OCI-LY1 (cell line): ENCODE data around the gene VPS16.

ENCODE experiments used
- H2AFZ ChIP-seq: fragments of 200-600 bp; sonication (generic), shearing (Covaris generic); 2 replicates; pipeline ENCODE4 v1.6.0; 2014; ENCODE audit warnings: antibody characterized with exemption, mild to moderate bottlenecking, low read length
- H3F3A ChIP-seq: fragments of 200-600 bp; sonication (generic), shearing (Covaris generic); 2 replicates; pipeline ENCODE4 v1.6.0; 2014; ENCODE audit warnings: mild to moderate bottlenecking, antibody characterized with exemption, low read length, moderate library complexity; ENCODE audit not compliant: insufficient read depth
- H3K27ac ChIP-seq: fragments of 200-600 bp; sonication (generic); 2 replicates; pipeline ENCODE4 v1.5.1; 2014; ENCODE audit warnings: low read length, mixed run types, mild to moderate bottlenecking, low read depth; ENCODE audit not compliant: poor library complexity, severe bottlenecking
- H3K27me3 ChIP-seq: fragments of 200-600 bp; sonication (generic); 2 replicates; pipeline ENCODE4 v1.6.0; 2014; ENCODE audit warnings: antibody characterized with exemption, mild to moderate bottlenecking, low read length, moderate library complexity; ENCODE audit not compliant: insufficient read depth
- H3K36me3 ChIP-seq: fragments of 200-600 bp; sonication (generic); 2 replicates; pipeline ENCODE4 v1.6.1; 2014; ENCODE audit warnings: mild to moderate bottlenecking, antibody characterized with exemption, low read length, moderate library complexity, mixed read lengths; ENCODE audit not compliant: insufficient read depth
- H3K4me1 ChIP-seq: fragments of 200-600 bp; sonication (generic); 2 replicates; pipeline ENCODE4 v1.5.1; 2014; ENCODE audit warnings: mild to moderate bottlenecking, low read length, moderate library complexity; ENCODE audit not compliant: insufficient read depth, severe bottlenecking
- H3K4me2 ChIP-seq: fragments of 200-600 bp; sonication (generic), shearing (Covaris generic); 2 replicates; pipeline ENCODE4 v1.6.1; 2014; ENCODE audit warnings: low read length
- H3K4me3 ChIP-seq: fragments of 200-600 bp; sonication (generic); 2 replicates; pipeline ENCODE4 v1.5.1; 2014; ENCODE audit warnings: low read length, low read depth, mild to moderate bottlenecking, mixed read lengths; ENCODE audit not compliant: poor library complexity, severe bottlenecking
- H3K79me2 ChIP-seq: fragments of 200-600 bp; shearing (Covaris generic); 2 replicates; pipeline ENCODE4 v1.6.1; 2016; ENCODE audit warnings: mixed run types, low read length, mixed read lengths; ENCODE audit not compliant: insufficient read depth
- H3K9ac ChIP-seq: fragments of 200-600 bp; sonication (generic), shearing (Covaris generic); 2 replicates; pipeline ENCODE4 v1.6.1; 2014; ENCODE audit warnings: mild to moderate bottlenecking, low read length, mixed read lengths
- H3K9me2 ChIP-seq: fragments of 200-600 bp; sonication (generic), shearing (Covaris generic); 2 replicates; pipeline ENCODE4 v1.6.1; 2014; ENCODE audit warnings: low read depth, mild to moderate bottlenecking, low read length, mixed read lengths
- H3K9me3 ChIP-seq: fragments of 200-600 bp; shearing (Covaris generic); 2 replicates; pipeline ENCODE4 v1.6.1; 2014; ENCODE audit warnings: low read length, mixed read lengths
- H4K20me1 ChIP-seq: fragments of 200-600 bp; sonication (generic), shearing (Covaris generic); 2 replicates; pipeline ENCODE4 v1.6.0; 2016; ENCODE audit warnings: mild to moderate bottlenecking, low read length; ENCODE audit not compliant: insufficient read depth
- EZH2 ChIP-seq: fragments of 200-600 bp; sonication (generic), shearing (Covaris generic); IDR thresholded peaks from 2 replicates; pipeline ENCODE4 v1.8.0; 2017; ENCODE audit warnings: borderline replicate concordance, mixed run types, mild to moderate bottlenecking, antibody characterized with exemption, low read length, moderate library complexity, mixed read lengths
- TF ChIP-seq, protein P1 (sequence below): fragments of 200-600 bp; sonication (generic), shearing (Covaris generic); IDR thresholded peaks from 2 replicates; pipeline ENCODE4 v1.5.1; 2017; ENCODE audit warnings: mild to moderate bottlenecking, antibody characterized with exemption, low read length, moderate library complexity, mixed read lengths

VPS16 gene

DNA sequence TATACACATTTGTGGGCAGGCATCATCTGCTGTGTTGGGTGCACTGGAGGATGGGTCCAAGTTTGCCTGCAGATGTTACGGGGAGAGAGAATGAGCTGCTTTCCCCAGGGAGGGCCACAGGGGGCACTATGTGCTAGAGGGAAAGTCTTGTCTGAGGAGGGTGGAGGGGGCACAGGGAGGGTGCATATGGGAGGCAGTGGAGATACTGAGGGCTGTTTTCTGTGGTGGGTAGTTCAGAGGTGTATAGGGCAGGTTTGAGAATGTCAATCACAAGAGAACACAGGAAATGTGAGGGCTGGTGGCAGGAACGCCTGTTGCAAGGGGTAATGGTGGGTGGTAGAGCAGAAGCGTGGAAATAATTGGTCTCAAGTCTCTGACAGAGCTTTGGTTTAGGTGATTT is 25.1 kb downstream of the VPS16 start:
- no peak overlapping the region for H3K27ac ChIP-seq
- H3K4me3 ChIP-seq: no peak overlapping the region
- peaks cover 32% of the 10 kb centered on the region for H3K36me3 ChIP-seq
- no peaks in the 10 kb centered on the region for H3K9me2 ChIP-seq
- H3K27me3 ChIP-seq: no peaks in the 10 kb centered on the region
- peaks cover 7% of the 10 kb centered on the region for H3K4me1 ChIP-seq
- TF ChIP-seq, protein P1, sequence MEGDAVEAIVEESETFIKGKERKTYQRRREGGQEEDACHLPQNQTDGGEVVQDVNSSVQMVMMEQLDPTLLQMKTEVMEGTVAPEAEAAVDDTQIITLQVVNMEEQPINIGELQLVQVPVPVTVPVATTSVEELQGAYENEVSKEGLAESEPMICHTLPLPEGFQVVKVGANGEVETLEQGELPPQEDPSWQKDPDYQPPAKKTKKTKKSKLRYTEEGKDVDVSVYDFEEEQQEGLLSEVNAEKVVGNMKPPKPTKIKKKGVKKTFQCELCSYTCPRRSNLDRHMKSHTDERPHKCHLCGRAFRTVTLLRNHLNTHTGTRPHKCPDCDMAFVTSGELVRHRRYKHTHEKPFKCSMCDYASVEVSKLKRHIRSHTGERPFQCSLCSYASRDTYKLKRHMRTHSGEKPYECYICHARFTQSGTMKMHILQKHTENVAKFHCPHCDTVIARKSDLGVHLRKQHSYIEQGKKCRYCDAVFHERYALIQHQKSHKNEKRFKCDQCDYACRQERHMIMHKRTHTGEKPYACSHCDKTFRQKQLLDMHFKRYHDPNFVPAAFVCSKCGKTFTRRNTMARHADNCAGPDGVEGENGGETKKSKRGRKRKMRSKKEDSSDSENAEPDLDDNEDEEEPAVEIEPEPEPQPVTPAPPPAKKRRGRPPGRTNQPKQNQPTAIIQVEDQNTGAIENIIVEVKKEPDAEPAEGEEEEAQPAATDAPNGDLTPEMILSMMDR: peak; percentile 37
- TF ChIP-seq EZH2: no peak
- H3K79me2 ChIP-seq: no peaks in the 10 kb centered on the region
- no peak overlapping the region for H3K9ac ChIP-seq
- H4K20me1 ChIP-seq: no peaks in the 10 kb centered on the region
- no peak overlapping the region for H3K4me2 ChIP-seq
- H2AFZ ChIP-seq: no peak overlapping the region
- no peaks in the 10 kb centered on the region for H3F3A ChIP-seq
- H3K9me3 ChIP-seq: no peaks in the 10 kb centered on the region

DNA sequence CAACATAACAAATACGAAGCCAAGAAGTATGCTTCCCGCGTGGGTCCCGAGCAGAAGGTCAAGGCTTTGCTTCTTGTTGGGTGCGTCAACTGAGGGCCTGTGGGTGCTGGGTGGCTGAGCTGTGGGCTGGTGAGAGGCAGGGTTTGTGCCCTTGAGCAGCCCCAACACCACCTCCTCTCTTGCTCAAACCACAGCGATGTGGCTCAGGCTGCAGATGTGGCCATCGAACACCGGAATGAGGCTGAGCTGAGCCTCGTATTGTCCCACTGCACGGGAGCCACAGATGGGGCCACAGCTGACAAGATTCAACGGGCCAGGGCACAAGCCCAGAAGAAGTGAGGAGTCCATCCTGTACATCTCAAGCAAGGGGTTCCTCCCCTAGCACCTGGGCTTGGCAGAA is 25.7 kb downstream of the VPS16 start:
- no peak overlapping the region for H3K27ac ChIP-seq
- H2AFZ ChIP-seq: no peak overlapping the region
- no peaks in the 10 kb centered on the region for H3K9me2 ChIP-seq
- H3K36me3 ChIP-seq: peaks cover 26% of the 10 kb centered on the region
- TF ChIP-seq EZH2: no peak
- TF ChIP-seq, protein P1: no peak
- H3K4me3 ChIP-seq: no peak overlapping the region
- H3K79me2 ChIP-seq: no peaks in the 10 kb centered on the region
- no peaks in the 10 kb centered on the region for H3K9me3 ChIP-seq
- no peaks in the 10 kb centered on the region for H3K27me3 ChIP-seq
- H3F3A ChIP-seq: no peaks in the 10 kb centered on the region
- H3K4me1 ChIP-seq: peaks cover 7% of the 10 kb centered on the region
- H3K4me2 ChIP-seq: no peak overlapping the region
- H4K20me1 ChIP-seq: no peaks in the 10 kb centered on the region
- H3K9ac ChIP-seq: no peak overlapping the region

DNA sequence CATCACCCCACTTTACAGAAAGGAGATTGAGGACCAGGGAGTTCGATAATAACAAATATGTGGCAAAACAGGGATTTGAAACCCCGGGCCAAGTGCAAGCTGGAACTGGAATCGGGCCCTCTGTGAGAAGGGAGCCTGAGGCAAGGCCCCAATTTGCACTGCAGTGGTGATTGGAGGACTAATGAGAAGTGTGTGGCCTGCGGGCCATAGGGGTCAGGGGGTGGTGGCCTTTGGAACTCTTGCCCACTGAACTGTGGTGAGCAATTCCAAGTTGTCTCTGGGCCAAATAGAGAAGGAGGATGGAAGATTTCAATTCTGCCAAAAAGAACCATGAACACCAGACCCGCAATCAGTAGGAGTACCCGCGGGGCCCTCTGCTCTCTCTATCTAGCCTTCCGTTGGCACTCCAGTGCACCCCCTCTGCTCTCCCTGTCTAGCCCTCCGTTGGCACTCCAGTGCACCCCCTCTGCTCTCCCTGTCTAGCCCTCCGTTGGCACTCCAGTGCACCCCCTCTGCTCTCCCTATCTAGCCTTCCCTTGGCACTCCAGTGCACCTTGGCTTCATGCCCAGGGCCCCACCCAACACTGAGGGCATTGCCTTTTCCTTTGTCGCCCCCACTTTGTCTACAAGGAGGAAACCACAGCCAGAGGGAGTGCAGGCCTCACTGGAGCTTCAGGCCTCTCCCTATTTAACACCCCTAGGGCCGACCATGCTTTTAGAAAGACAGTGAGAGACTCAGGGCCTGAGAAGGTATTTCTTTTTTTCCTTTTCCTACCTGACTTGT is 26.7 kb downstream of the VPS16 start:
- Histone ChIP-seq H3K9me3 (no peaks in the 10 kb centered on the region), H3K9me2 (no peaks in the 10 kb centered on the region), H4K20me1 (no peaks in the 10 kb centered on the region), H3K27me3 (no peaks in the 10 kb centered on the region), H2AFZ (no peak overlapping the region), H3K9ac (no peak overlapping the region), H3K4me1 (peaks cover 9% of the 10 kb centered on the region), H3F3A (no peaks in the 10 kb centered on the region), H3K4me3 (no peak overlapping the region), H3K36me3 (peaks cover 23% of the 10 kb centered on the region), H3K27ac (no peak overlapping the region), H3K79me2 (no peaks in the 10 kb centered on the region), H3K4me2 (no peak overlapping the region)
- TF ChIP-seq, protein P1: no peak
- TF ChIP-seq EZH2: no peak
